ENCODE results near the gene SMLR1.

DNA sequence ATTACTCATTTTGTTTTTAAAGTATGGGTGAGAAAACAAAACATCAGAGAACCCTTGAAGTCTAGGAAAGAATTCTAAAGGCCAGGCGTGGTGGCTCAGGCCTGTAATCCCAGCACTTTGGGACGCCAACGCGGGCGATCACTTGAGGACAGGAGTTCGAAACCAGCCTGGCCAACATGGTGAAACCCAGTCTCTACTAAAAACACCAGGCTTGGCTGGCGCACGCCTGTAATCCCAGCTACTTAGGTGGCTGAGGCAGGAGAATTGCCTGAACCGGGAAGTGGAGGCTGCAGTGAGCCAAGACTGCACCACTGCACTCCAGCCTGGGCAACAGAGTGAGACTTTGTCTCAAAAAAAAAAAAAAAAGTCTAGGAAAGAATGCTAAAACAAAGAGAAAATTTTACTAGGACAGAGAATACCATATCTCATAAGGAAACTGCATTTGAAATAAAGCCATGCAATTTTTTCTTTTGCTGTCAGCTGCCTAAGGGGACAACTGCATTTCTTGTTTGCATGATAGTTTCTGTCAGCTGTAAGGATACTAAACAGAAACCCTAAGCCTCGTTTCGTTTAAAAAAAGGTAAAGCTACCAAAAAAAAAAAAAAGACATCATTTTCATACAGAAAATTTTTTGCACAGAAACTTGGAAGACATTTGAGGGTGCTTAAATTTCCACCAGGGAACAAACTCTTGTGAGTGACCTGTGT is 32.1 kb downstream of the SMLR1 start:
- TF ChIP-seq, protein P1, sequence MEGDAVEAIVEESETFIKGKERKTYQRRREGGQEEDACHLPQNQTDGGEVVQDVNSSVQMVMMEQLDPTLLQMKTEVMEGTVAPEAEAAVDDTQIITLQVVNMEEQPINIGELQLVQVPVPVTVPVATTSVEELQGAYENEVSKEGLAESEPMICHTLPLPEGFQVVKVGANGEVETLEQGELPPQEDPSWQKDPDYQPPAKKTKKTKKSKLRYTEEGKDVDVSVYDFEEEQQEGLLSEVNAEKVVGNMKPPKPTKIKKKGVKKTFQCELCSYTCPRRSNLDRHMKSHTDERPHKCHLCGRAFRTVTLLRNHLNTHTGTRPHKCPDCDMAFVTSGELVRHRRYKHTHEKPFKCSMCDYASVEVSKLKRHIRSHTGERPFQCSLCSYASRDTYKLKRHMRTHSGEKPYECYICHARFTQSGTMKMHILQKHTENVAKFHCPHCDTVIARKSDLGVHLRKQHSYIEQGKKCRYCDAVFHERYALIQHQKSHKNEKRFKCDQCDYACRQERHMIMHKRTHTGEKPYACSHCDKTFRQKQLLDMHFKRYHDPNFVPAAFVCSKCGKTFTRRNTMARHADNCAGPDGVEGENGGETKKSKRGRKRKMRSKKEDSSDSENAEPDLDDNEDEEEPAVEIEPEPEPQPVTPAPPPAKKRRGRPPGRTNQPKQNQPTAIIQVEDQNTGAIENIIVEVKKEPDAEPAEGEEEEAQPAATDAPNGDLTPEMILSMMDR (IDR thresholded peaks at IDR 0.05 in 2 of 3, conservative IDR thresholded peaks at IDR 0.05 in 1 of 3; ENCODE audit: borderline replicate concordance in 1 of 3, insufficient read depth in 1 of 3, low read depth in 2 of 3, low read length in 2 of 3): no peak
- TF ChIP-seq POLR2AphosphoS5 (IDR thresholded peaks at IDR 0.05; ENCODE audit: low read depth, low read length) (no peak), RAD21 (IDR thresholded peaks at IDR 0.05; ENCODE audit: low read depth) (no peak), EZH2 (IDR thresholded peaks at IDR 0.05) (no peak)

Measured in HCT116 (cell line).